Kasumi-1 (cell line): ENCODE measurements around the gene NDUFAF7.
"Not testable (repeated sequence)": the region's sequence is repeated elsewhere in the genome, so short reads cannot be mapped to it uniquely, and the experiment has no call there.

Source experiments
- DNase-seq, 2 experiments: peaks; one replicate each; lab custom pipeline; 2025; lab: John Stamatoyannopoulos, UW

Gene NDUFAF7

GRCh38 chr2:37215250-37215649 is 16.2 kb upstream of the NDUFAF7 start:
- peak; percentile 21 to 28 for DNase-seq

GRCh38 chr2:37219046-37219445 is 12.4 kb upstream of the NDUFAF7 start:
- no peak for DNase-seq

DNA sequence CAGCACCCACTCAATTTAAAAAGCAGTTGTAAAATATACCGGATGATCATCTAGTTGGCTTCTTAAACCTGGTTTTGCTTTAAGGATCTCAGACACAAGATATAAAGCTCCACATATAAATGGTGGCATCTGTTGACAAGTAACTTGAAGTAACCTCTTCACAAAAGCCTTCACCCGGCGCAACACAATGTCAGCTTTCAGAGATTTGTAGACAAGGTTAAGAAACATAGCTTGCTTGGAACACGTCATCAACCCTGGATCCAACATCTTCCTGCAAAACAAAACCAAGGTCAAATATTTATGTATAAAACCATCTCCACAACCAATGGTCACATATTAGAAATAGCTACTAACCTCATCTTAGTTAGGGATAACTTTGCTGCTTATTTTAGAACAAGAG is 8.3 kb upstream of the NDUFAF7 start:
- DNase-seq = no peak

DNA sequence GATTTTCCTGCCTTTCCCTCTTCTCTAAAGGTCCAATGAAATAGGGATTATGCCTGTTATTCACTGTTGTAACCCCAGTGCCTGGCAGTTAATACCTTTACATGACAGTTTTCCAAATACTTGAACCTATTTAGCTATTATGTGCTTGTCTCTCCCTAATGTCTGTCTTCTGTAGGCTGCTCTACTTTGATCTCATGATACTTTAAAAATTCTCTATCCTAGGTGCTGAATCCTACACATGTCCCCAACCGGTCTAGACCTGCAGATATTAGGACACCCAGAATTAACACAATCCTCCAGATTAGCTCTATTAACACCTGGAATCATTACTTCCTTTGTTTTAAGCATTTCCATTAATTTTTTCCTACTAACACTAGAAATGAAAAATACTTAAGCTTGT is 7.4 kb upstream of the NDUFAF7 start:
- peak in 1 of 2 experiments; percentile 40 for DNase-seq

DNA sequence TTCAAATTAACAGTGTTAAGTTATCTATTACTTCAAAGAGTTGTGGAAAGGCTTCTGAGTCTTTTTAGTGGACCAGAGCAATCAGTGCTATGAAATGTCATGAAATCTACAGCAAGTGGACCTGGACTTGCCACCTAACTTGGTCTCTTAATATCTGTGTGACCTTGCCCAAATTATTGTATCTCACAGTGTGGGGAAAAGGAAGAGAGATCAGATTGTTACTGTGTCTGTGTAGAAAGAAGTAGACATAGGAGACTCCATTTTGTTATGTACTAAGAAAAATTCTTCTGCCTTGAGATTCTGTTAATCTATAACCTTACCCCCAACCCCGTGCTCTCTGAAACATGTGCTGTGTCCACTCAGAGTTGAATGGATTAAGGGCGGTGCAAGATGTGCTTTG is 6.3 kb upstream of the NDUFAF7 start:
- DNase-seq = not testable (repeated sequence)

GRCh38 chr2:37226863-37227262 is 4.6 kb upstream of the NDUFAF7 start:
- no peak for DNase-seq

- DNase-seq = no peak
These were observed 2.7 kb upstream of the NDUFAF7 start for GRCh38 chr2:37228788-37229187.

DNA sequence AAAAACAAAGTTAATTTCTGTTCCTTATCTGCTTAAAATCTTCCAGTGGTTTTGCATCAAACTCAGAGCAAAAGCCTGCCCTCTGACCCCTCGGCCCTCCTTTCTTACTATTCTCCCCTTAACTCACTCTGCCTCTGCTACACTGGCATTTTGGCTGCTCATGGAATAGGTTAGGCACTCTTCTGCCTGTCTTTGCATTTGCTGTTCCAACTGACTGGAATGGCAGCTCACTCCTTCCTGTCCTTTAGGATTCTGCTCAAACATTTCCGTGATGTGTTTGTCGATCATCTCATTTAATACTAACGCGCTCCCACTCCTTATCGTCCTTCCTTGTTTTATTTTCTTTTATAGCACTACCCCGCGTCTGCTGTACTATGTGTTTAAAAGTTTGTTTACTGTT is 877 bp upstream of the NDUFAF7 start:
- DNase-seq = peak in 1 of 2 experiments; percentile 21

DNA sequence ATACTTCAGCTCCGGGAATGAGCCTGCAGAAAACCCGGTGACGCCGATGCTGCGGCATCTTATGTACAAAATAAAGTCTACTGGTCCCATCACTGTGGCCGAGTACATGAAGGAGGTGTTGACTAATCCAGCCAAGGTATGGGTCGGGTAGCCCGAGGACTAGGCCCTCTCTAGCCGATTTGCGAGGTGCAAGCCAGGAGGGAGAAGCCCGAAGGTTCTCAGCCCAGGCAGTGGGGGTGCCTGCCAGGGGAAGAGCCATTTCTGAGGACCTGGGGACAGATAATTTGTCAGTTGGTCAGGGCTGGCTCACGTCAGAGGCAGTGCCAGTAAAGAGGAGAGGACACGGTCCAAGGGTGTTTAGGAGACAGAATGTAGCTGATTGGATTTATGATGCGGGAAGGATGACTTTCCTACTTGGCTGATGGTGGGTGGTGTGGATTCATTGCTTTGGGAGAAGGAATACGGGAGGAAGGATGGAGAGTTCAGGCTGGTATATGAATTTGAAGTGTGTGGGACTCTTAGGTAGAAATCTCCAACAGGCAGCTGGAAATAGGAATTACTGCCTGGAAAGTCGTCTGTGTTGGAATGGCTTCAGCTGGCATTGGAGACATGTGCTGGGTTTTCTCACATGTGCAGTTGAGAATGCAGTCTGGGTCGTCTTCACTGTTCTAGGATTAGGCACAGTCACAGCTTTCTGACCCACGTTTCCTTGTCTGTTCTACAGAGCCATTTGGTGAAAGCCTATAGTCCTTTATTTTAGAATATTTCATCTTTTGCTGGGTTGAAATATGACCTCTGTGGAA is 874 bp downstream of the NDUFAF7 start:
- no peak for DNase-seq

GRCh38 chr2:37243435-37243834 is 12.0 kb downstream of the NDUFAF7 start:
- DNase-seq = no peak

DNA sequence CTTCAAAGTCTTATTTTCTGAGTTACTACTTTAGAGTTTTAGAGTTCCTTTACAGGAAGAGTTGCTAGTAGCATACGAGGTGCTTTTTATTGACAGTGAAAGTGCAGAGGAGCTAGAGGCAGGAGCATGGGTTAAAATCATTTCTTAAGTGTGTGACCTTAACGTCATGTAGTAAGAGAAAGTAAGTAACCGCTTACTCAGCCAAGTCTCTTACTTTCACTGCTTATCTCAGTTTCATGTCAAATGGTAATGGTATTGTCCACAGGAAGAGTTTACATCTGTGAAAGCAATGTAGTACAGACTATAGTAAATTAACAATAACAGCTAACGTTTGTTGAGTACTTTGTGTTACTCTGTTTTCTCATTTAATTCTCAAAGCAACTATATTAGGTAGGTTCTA is 12.6 kb downstream of the NDUFAF7 start:
- no peak for DNase-seq

GRCh38 chr2:37244755-37245154 is 13.3 kb downstream of the NDUFAF7 start:
- DNase-seq = no peak

- no peak for DNase-seq
These were observed 14.7 kb downstream of the NDUFAF7 start for GRCh38 chr2:37246205-37246604.

GRCh38 chr2:37250869-37251740 is 19.6 kb downstream of the NDUFAF7 start:
- no peak for DNase-seq

DNA sequence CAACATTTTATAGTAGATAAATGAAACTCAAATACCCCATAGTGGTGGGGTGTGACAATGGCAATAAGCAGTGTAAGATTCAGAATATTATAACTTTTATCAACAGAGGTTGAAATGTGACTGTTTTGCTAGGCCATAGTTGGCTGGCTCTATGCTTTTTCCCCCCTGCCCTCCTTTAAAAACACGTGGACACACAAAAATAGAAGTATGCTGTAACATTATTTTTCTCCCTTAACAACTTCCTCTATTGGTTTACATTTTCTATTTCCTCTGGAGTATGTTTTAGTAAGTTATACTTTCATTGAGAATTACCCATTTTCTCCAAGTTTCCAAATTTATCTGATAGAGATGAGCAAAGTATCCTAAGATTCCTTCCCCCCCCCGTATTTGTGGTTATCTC is 31.1 kb downstream of the NDUFAF7 start:
- DNase-seq = peak; percentile 9 to 26

DNA sequence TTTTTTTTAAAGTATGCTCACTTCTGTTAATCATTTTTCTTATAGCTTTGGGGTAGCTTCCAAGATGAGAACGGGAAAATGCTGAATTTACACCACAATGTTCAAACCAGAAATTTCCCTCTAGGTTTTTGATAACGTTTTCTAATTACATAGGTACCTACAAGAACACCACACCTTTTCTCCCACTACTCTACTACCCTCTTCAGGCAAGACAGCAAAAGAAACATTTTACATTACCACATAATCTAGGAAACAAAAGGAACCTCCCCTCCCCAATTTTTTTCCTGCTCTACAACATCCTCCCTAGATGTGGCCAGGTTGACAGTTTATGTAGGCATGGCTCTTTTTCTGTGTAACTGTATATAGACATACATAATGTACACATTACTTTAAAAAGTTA is 32.4 kb downstream of the NDUFAF7 start:
- no peak for DNase-seq

GRCh38 chr2:37267685-37268084 is 36.2 kb downstream of the NDUFAF7 start:
- DNase-seq = no peak

- no peak for DNase-seq
These were observed 36.7 kb downstream of the NDUFAF7 start for GRCh38 chr2:37268111-37268510.

DNA sequence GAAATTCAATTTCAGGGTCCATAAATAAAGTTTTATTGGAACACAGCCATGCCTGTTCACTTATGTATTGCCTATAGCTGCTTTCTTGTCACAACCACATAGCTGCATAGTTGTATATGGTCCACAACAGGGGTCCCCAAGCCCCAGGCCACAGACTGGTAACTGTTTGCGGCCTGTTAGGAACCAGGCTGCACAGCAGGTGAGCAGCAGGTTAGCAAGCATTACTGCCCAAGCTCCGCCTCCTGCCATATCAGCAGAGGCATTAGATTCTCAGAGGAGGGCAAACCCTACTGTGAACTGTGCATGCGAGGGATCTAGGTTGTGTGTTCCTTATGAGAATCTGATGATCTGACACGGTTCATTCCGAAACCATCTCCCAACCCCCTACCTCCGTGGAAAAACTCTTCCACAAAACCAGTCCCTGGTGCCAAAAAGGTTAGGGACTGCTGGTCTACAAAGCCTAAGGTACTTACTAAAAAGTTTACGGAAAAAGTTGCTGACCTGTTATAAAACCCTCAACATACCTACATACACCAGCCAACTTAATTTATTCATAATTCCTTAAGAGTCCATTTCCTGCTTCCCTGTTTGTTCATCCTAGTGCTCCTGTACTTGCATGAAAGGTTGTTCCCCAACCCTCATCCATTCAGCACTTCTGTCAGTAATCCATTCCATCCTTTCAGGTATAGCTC is 40.1 kb downstream of the NDUFAF7 start:
- DNase-seq = no peak

GRCh38 chr2:37274359-37274965 is 43.0 kb downstream of the NDUFAF7 start:
- no peak for DNase-seq

DNA sequence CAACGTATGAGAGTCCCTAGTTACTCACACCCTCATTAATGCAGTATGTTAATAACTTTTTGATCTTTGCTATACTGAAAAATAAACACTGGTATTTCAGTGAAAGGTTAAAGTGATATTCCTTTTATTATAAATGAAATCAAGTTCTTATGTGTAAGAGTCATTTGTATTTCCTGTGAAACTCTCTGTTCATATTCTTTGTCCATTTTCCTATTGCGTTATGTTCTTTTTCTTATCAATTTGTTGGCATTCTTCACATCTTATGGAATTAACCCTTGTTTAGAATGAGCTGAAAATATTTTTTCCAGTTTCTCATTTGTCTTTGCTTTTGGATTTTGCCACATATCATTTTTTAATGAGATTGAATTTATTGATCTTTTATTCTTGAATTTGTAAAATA is 44.8 kb downstream of the NDUFAF7 start:
- no peak for DNase-seq

DNA sequence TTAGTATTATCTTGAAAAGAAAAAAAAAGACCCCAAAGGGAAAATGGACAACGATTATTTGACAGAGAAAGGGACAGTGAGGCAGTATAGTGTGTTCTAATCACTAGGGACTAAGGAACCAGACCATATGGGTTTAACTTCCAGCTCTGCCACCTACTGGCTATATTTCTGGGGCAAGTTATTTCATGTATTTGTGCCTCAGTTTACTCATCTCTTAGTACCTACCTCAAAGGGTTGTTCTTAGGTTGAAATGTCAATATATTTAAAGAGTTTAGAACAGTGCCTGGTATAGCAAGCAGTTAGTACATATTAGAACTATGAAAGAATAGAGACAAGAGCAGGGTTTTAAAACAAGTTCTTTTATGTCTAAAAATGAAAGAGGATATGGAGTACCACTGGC is 50.5 kb downstream of the NDUFAF7 start:
- no peak for DNase-seq
